ENCODE data around the gene GYS2. TPM values are rescaled to one million over a fixed set of nuclear protein-coding genes. Genes with fewer than 3 reads are reported as not detected.

GYS2 gene
- total and polyA plus RNA-seq, 2 donors (not counting 1 experiment from before 2014, with no cell fraction given): not detected

DNA sequence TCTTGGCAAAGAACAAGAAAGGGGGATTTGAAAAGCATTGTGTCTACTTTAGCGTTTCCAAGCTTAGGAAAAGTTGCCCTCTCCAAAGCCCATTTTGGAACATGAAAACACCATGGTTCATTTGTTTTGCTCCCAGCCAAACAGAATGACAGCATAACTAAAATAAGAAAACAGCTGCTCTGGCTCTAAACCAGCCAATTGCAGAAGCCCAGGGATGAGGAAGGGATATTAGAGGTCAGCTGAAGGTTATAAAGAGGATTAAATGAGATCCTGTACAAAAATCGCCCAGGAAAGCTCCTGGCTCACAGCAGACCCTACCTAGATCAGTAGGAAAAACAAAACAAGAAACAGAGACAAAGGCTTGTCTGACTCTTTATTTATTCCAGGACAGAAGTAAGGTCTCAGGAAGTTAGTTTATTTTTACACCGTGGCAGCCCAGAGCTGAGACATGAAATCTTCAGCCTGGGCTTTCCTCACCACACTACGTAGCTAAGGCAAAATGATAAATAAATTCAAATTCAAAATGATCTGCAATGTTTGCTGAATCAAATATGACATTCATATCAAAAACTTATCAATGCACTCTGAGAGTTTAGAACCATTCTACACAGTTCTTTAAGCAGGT, 52.7 kb downstream of the GYS2 start:
- Histone ChIP-seq H3K27ac (ENCODE audit: insufficient read depth, low read length) (no peak overlapping the region), H3K27me3 (ENCODE audit: control insufficient read depth, insufficient read depth, low read length) (no peaks in the 10 kb centered on the region), H2AFZ (ENCODE audit: low read length) (no peak overlapping the region), H3K4me1 (ENCODE audit: control insufficient read depth, extremely low read depth, insufficient read depth, low read length) (no peaks in the 10 kb centered on the region), H3K9me3 (ENCODE audit: control insufficient read depth, insufficient read depth, low read depth, low read length) (no peaks in the 10 kb centered on the region), H3K36me3 (ENCODE audit: control insufficient read depth, insufficient read depth, low read length) (no peaks in the 10 kb centered on the region), H3K4me3 (replicated peaks in 1 of 4; ENCODE audit: control extremely low read depth in 1 of 4, insufficient read depth in 1 of 4, low read depth in 3 of 4, low read length in 4 of 4) (no peak overlapping the region), H3K4me2 (ENCODE audit: extremely low read depth, insufficient read depth, low read length) (no peak overlapping the region), H3K79me2 (ENCODE audit: control insufficient read depth, insufficient read depth, low read length) (no peaks in the 10 kb centered on the region), H3K9ac (ENCODE audit: insufficient read depth, low read length) (no peak overlapping the region), H4K20me1 (ENCODE audit: control insufficient read depth, extremely low read depth, insufficient read depth, low read length) (no peaks in the 10 kb centered on the region)
- DNase-seq (ENCODE audit: low read depth in 2 of 2): peak in 1 of 2 donors; percentile 60
- TF ChIP-seq EZH2 (IDR thresholded peaks at IDR 0.05; ENCODE audit: low read length, missing control alignments): no peak
- TF ChIP-seq, protein P1, sequence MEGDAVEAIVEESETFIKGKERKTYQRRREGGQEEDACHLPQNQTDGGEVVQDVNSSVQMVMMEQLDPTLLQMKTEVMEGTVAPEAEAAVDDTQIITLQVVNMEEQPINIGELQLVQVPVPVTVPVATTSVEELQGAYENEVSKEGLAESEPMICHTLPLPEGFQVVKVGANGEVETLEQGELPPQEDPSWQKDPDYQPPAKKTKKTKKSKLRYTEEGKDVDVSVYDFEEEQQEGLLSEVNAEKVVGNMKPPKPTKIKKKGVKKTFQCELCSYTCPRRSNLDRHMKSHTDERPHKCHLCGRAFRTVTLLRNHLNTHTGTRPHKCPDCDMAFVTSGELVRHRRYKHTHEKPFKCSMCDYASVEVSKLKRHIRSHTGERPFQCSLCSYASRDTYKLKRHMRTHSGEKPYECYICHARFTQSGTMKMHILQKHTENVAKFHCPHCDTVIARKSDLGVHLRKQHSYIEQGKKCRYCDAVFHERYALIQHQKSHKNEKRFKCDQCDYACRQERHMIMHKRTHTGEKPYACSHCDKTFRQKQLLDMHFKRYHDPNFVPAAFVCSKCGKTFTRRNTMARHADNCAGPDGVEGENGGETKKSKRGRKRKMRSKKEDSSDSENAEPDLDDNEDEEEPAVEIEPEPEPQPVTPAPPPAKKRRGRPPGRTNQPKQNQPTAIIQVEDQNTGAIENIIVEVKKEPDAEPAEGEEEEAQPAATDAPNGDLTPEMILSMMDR (conservative IDR thresholded peaks at IDR 0.05 in 1 of 2, IDR thresholded peaks at IDR 0.05 in 1 of 2; ENCODE audit: low read depth in 1 of 2, low read length in 2 of 2): no peak

DNA sequence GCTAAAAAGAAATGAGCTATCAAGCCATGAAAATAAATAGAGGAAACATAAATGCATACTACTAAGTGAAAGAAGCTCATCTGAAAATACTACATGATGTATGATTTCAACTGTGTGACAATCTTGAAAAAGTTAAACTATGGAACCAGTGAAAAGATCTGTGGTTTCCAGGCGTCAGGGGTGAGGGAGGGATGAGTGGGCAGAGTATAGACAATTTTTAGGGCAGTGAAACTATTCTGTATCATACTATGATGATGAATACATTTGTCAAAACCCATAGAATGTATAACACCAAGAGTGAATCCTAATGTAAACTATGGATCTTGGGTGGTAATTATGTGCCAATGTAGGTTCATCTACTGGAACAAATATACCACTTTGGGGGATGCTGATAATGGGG, 57.2 kb downstream of the GYS2 start:
- H3K27ac ChIP-seq (ENCODE audit: insufficient read depth, low read length): no peak overlapping the region

DNA sequence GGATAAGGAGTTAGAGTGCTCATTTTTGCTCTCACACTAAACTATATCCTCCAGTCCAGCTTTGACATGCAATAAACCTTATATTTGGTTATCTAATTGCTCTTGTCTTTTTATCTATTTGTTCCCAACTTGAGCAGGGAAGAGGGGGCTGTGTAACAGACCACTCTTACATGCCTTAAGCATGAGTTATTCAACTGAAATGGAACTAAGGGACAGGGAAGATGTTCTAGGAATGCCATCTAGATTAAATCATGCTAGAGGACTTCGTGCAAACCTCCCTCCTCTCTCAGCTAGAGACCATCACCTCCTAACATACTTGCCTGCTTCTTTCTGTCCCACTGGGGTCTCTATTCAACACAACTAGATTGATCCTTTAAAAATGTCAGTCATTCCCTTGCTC, 57.9 kb downstream of the GYS2 start:
- Histone ChIP-seq H3K36me3 (ENCODE audit: control insufficient read depth, insufficient read depth, low read length) (no peaks in the 10 kb centered on the region), H3K79me2 (ENCODE audit: control insufficient read depth, insufficient read depth, low read length) (no peaks in the 10 kb centered on the region), H3K27me3 (ENCODE audit: control insufficient read depth, insufficient read depth, low read length) (no peaks in the 10 kb centered on the region), H3K4me1 (ENCODE audit: control insufficient read depth, extremely low read depth, insufficient read depth, low read length) (no peaks in the 10 kb centered on the region), H3K9ac (ENCODE audit: insufficient read depth, low read length) (no peak overlapping the region), H3K4me2 (ENCODE audit: extremely low read depth, insufficient read depth, low read length) (no peak overlapping the region), H4K20me1 (ENCODE audit: control insufficient read depth, extremely low read depth, insufficient read depth, low read length) (no peaks in the 10 kb centered on the region), H3K4me3 (replicated peaks in 1 of 4; ENCODE audit: control extremely low read depth in 1 of 4, insufficient read depth in 1 of 4, low read depth in 3 of 4, low read length in 4 of 4) (no peak overlapping the region), H3K27ac (ENCODE audit: insufficient read depth, low read length) (no peak overlapping the region), H3K9me3 (ENCODE audit: control insufficient read depth, insufficient read depth, low read depth, low read length) (no peaks in the 10 kb centered on the region), H2AFZ (ENCODE audit: low read length) (no peak overlapping the region)
- no peak for DNase-seq (ENCODE audit: low read depth in 2 of 2)
- TF ChIP-seq, protein P1 (conservative IDR thresholded peaks at IDR 0.05 in 1 of 2, IDR thresholded peaks at IDR 0.05 in 1 of 2; ENCODE audit: low read depth in 1 of 2, low read length in 2 of 2): no peak
- TF ChIP-seq EZH2 (IDR thresholded peaks at IDR 0.05; ENCODE audit: low read length, missing control alignments): no peak

More for the DNA sequence above, 57.2 kb downstream of the GYS2 start:
- H3K9ac ChIP-seq (ENCODE audit: insufficient read depth, low read length): no peak overlapping the region
- no peaks in the 10 kb centered on the region for H3K4me1 ChIP-seq (ENCODE audit: control insufficient read depth, extremely low read depth, insufficient read depth, low read length)
- H4K20me1 ChIP-seq (ENCODE audit: control insufficient read depth, extremely low read depth, insufficient read depth, low read length): no peaks in the 10 kb centered on the region
- no peak overlapping the region for H2AFZ ChIP-seq (ENCODE audit: low read length)
- no peak overlapping the region for H3K4me3 ChIP-seq (replicated peaks in 1 of 4; ENCODE audit: control extremely low read depth in 1 of 4, insufficient read depth in 1 of 4, low read depth in 3 of 4, low read length in 4 of 4)
- H3K27me3 ChIP-seq (ENCODE audit: control insufficient read depth, insufficient read depth, low read length): no peaks in the 10 kb centered on the region
- TF ChIP-seq, protein P1 (conservative IDR thresholded peaks at IDR 0.05 in 1 of 2, IDR thresholded peaks at IDR 0.05 in 1 of 2; ENCODE audit: low read depth in 1 of 2, low read length in 2 of 2): no peak
- no peak for TF ChIP-seq EZH2 (IDR thresholded peaks at IDR 0.05; ENCODE audit: low read length, missing control alignments)
- no peaks in the 10 kb centered on the region for H3K9me3 ChIP-seq (ENCODE audit: control insufficient read depth, insufficient read depth, low read depth, low read length)
- no peaks in the 10 kb centered on the region for H3K36me3 ChIP-seq (ENCODE audit: control insufficient read depth, insufficient read depth, low read length)
- no peaks in the 10 kb centered on the region for H3K79me2 ChIP-seq (ENCODE audit: control insufficient read depth, insufficient read depth, low read length)
- H3K4me2 ChIP-seq (ENCODE audit: extremely low read depth, insufficient read depth, low read length): no peak overlapping the region
- DNase-seq (ENCODE audit: low read depth in 2 of 2): no peak
